ENCODE data around the gene SNX6. TPM values are rescaled to one million over a fixed set of nuclear protein-coding genes. Genes with fewer than 3 reads are reported as not detected.

The SNX6 gene
- polyA plus RNA-seq, 1 donor = 67.4 TPM

- no peak for DNase-seq
These were observed 3.8 kb upstream of the SNX6 start for GRCh38 chr14:34633742-34634141.

GRCh38 chr14:34632411-34632978 lies 2.5 kb upstream of the SNX6 start:
- no peak for DNase-seq

- DNase-seq = no peak
These were observed 648 bp downstream of the SNX6 start for GRCh38 chr14:34629344-34629656.

- no peak for DNase-seq
These were observed 1.2 kb downstream of the SNX6 start for GRCh38 chr14:34628681-34629135.

GRCh38 chr14:34623506-34623905 lies 6.4 kb downstream of the SNX6 start:
- DNase-seq = no peak

- no peak for DNase-seq
These were observed 9.1 kb downstream of the SNX6 start for GRCh38 chr14:34620839-34621238.

- no peak for DNase-seq
These were observed 9.8 kb downstream of the SNX6 start for GRCh38 chr14:34620115-34620514.

- no peak for DNase-seq
These were observed 10.5 kb downstream of the SNX6 start for GRCh38 chr14:34619471-34619870.

GRCh38 chr14:34616360-34616759 lies 13.6 kb downstream of the SNX6 start:
- no peak for DNase-seq

GRCh38 chr14:34615507-34615906 lies 14.4 kb downstream of the SNX6 start:
- DNase-seq = no peak

GRCh38 chr14:34614638-34615037 lies 15.3 kb downstream of the SNX6 start:
- no peak for DNase-seq

- DNase-seq = no peak
These were observed 19.8 kb downstream of the SNX6 start for GRCh38 chr14:34610101-34610500.

GRCh38 chr14:34605461-34605860 lies 24.5 kb downstream of the SNX6 start:
- no peak for DNase-seq

- no peak for DNase-seq
These were observed 25.0 kb downstream of the SNX6 start for GRCh38 chr14:34604995-34605394.

GRCh38 chr14:34596891-34597290 lies 33.1 kb downstream of the SNX6 start:
- DNase-seq = no peak

- no peak for DNase-seq
These were observed 36.1 kb downstream of the SNX6 start for GRCh38 chr14:34593740-34594375.

GRCh38 chr14:34592623-34593022 lies 37.3 kb downstream of the SNX6 start:
- DNase-seq = no peak

GRCh38 chr14:34583525-34583924 lies 46.4 kb downstream of the SNX6 start:
- DNase-seq = no peak

- no peak for DNase-seq
These were observed 47.7 kb downstream of the SNX6 start for GRCh38 chr14:34582117-34582680.

- DNase-seq = no peak
These were observed 49.6 kb downstream of the SNX6 start for GRCh38 chr14:34580381-34580780.

- DNase-seq = no peak
These were observed 58.2 kb downstream of the SNX6 start for GRCh38 chr14:34571771-34572170.

GRCh38 chr14:34569750-34570149 lies 60.2 kb downstream of the SNX6 start:
- no peak for DNase-seq

- DNase-seq = no peak
These were observed 61.1 kb downstream of the SNX6 start for GRCh38 chr14:34568803-34569202.

GRCh38 chr14:34562776-34563150 lies 67.2 kb downstream of the SNX6 start:
- no peak for DNase-seq

All from hindlimb muscle (tissue), 1 donor.